Medulla oblongata (tissue), 1 donor: ENCODE measurements around the gene RPS23.
A peak's percentile ranks its signal among the peaks of the same experiment; 100 is the strongest.

Experiments
- DNase-seq: peaks from one replicate; pipeline ENCODE4 v3.0.0-alpha.2; 2015; ENCODE audit errors: extremely low spot score

The RPS23 gene

DNA sequence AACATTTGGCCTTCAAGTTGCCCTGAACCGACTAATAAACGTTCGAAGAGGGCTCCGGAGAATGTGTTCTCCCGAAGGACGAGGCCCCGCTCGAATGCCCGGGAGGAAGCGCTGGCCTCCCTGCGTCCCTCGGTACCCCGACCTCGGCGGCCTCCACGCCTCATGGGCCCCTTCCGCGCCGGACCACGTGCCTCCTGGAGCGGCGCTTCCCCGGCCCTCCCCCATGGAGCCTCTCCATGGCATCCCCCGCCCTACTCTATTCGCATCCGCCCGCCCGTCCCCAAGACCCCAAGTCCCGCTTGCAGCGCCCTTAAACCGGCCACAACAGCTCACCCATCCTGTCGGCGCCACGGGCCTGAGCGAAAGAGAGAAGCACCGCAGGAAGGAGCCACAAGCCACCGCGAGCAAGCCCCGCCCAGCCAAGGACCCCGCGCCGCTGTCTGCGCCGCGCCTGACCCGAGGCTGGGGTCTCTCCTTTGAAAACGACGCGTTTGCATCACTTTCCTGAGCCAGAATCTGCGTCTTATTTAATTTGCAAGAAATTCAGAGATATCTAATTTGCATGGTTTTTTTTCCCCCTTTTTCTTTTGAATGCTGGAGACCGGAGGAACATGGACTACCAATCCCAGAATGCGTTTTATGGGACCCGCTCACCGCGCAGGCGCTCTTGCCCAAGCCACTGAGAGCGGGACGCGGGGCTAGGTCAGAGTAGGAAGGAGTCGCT is at the start of gene RPS23:
TSS of gene RPS23 (minus strand) at position 368 of the 724 bp plus-strand sequence. CDS start at position 337, 31 bp downstream.
- DNase-seq, result peak; percentile 97

DNA sequence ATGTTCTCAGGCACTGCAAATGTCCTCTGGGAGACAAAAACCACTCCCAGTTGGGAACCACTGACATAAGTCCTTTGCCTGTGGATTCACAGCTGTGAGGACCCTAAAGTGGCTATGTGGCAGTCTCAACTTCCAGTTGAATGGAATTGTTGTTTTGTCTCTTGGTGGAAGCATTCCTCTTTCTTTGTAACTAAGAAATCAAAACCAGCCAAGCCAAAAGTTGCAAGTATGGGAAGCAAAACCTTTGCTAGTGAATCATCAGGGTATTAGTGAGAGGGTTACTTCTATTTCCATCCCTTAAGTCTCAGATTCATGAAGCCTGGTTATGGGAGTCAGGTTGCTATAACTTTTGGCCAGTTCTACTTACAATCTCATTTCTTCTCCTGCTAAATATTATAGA is 49.8 kb upstream of the RPS23 start:
- DNase-seq, result no peak

DNA sequence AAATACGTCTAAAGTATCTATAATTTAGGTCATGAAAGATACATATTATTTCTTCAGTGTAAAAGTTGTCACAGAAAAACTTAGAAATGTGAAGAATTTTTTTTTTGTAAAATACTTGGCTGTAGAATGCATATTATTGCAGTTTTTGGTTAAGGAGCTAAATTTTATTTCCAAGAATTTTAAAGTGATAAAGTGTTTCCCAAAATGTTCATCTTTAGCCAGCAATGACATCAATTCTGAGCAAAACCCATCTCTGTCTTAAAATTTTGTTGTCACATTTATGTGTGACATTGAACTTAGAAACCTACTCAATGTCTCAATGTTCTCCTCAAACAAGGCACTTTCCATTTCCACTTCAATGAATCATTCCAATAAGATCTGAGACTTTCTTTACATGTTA is 47.8 kb upstream of the RPS23 start:
- DNase-seq, result no peak

DNA sequence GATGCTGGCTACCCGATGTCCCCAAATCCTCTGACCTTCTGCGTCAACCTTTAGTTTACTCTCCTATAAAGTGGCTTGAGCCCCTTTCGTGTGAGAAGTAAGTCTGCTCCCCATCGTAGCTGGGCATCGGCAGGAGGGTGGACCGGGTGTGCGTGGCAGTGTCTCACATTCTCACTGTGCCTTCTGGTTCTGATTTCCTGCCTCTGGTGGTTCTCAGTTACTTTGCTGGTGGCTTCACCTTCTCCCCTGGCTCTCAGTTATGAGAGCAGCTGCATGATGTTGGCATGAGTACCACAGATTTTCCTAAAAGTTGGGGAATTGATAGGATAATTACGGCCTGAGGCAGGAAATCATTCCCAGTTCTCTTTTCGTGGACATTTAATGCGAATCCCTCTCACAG is 47.0 kb upstream of the RPS23 start:
- no peak for DNase-seq

DNA sequence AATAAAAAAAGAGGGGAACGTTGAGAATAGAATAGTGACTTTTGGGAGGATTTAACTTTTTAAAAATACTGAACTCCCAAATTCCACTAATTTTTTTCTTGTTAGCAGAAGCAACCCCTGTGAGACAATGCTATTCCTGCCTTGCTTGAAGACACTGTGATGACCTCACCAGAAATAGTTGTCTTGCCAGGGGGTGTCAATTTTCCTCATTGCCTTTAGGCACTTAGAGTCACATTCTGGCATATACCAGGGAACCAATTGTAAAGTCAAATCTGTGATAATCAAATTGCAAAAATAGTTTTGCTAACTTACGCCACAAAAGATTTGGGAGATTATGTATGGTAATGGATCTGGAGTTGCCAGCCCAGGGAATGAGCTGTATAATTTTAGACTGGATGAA is 42.8 kb upstream of the RPS23 start:
- DNase-seq, result no peak

DNA sequence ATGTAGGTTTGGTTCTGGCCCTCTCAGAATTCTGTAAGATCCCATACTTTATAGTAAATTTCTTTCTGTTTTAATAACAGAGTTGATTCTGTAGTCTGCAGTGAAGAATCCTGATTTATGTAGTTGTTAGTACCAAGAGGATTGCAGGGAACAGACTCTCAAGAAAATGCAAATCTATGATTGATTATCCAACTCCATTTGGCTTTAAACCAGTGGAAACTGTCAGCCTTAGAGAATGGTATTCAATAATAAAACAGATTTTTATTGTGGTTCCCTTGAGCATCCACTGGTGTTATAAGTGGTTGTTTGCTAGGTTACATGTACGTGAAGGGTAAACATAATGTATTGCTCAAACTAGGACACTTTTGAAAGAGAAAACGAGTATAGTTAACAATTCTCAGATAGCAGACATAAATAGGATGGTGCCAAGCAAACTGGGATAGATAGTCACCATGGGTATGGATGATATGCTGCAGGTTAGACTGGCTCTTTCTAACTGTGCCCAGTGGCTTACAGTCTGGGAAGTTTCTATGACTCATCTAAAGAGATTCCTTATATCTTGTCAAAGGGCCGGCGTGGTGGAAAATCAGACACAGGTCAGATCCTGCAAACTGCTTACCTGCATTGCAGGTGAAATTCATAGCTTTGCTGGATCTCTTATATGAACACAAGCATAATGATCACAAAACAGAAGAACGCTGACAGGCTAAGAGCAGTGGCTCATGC is 41.7 kb upstream of the RPS23 start:
- DNase-seq, result no peak

DNA sequence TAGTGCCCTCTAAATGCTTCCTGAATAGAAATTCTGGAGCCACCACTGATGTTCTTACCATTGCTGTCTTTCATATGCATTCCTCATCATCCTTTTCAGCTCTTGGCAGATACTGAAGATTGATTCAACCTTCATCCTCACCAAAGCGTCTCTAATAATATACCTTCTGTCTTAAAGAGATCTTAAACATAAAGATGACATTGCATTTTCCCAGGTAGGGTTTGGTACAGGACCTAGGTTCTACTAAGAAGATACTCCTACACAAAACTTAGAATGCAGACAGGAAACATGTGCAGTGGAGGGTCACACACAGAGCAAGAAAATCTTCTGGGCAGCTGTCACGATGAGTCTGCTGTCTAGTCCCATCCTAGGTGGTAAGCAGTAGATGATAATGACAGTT is 41.0 kb upstream of the RPS23 start:
- DNase-seq, result no peak

DNA sequence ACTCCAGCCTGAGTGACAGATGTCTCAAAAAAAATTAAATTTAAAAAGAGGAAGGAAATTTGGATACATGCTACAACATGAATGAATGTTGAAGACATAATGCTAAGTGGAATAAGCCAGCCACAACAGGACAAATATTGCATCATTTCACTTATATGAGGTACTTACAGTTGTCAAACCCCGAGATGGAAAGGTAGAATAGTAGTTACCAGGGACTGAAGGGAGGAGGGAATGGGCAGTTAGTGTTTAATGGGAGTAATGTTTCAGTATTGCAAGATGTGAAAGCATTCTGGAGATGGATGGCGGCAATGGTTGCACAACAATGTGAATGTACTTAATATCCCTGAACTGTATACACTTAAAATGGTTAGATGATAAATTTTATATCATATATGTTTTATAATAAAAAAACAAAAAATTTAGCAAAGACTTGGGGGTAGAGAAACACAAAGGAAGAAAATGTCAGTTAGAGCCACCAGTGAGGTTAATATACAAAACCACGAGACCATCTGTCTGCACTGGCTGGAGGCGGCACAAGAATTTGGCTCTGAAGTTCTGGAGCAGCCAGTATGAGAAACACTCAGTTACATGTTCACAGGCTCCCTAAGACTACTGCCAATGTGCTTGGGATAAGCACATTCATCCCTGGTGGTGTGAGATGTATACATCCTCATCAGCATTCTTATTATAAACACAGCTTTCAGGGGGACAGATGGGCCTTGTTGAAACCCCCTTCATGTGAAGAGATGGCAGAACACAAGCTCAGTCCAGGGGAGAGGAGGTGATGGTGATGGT is 37.0 kb upstream of the RPS23 start:
- DNase-seq, result no peak

DNA sequence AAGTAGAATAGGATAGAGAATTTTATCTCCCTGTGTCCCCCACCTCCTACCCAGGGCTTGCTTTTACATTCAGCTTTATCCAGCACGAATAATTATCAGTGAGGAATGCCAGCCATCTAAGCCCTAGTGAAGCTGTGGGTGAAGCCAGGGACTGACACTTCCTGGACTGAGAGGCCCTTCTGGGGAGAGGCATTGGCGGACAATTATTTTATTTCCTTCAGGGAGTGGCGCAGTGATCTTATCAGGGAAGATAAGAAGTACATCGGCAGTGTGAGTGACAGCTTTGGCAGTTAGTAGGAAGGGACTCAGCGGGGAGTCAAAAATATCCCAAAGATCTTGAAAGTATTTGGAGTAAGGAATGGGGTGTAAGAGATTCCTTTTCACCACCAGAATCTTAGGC is 34.9 kb upstream of the RPS23 start:
- no peak for DNase-seq

DNA sequence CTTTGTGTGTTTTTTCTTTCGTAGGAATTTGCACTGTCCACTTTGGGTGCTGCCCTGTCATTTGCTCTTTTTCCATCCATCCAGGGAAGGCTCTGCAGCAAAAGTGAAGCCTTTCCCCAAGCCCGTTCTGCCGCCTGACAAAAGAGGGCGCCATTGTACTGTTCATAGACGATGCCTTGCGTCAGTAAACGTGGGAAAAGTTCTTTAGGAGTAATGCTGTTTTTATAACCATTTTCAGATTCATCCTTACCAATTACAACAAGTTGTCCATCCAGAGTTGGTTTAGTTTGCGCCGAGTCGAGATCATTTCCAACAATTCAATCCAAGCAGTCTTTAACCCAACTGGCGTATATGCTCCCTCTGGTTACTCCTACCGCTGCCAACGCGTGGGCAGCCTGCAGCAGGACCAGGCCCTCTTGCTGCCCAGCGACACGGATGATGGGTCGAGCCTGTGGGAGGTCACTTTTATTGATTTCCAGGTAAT is 34.3 kb upstream of the RPS23 start:
- peak; percentile 85 for DNase-seq

DNA sequence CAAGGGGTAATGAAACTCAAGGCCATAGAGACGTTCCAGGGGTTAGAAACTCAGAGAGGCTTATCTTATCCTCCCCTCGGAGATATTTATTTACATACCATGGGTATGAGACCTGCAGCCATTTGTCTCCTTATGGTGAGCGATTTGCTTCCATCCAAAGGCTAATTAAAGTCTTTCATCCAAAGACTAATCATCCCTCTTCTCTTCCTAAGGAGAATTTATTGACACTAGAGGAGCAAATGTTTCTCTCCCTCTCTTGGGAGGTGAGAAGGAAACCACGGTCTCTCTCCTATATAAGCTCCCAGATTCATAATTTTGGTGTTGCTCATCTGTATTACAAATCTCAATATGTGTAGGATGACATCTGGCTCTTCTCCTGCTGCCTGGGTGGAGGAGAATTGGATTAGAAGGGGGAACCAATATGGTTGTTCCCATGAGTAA is 31.0 kb upstream of the RPS23 start:
- DNase-seq, result no peak

DNA sequence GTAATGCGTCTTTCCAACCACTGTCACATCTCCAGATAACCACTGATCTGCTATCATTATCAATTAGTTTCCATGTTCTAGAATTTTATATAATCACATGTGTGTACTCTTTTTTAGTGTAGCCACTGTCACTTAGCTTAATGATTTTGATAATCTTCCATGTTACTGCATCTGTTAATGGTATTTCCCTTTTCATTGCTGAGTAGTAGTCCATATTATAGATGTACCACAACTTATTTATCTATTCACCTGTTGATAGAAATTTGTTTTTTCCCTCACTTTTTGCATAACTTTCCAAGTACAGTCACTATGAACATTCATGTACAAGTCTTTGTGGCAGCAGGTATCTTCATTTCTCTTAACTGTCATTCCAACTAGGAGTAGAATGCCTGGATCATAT is 30.3 kb upstream of the RPS23 start:
- no peak for DNase-seq

DNA sequence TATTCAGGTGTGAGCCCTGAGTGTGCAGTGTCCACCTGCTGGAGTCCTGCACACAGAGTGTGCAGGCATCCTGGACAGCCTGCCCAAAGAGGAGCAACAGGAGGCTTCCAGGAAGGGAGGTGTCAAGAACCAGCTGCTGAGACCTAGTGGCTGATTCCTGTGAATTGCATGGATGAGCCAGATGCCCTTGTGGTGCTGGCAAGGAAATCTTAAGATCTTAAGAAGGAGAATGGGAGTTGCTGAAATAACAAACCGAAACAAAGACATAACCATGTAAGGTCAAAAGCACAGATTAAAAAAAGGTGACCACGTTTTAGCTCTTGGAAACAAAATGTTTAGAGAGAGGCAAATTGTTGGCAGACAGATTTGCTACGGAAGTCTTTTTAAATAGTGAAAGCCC is 29.3 kb upstream of the RPS23 start:
- DNase-seq, result no peak

DNA sequence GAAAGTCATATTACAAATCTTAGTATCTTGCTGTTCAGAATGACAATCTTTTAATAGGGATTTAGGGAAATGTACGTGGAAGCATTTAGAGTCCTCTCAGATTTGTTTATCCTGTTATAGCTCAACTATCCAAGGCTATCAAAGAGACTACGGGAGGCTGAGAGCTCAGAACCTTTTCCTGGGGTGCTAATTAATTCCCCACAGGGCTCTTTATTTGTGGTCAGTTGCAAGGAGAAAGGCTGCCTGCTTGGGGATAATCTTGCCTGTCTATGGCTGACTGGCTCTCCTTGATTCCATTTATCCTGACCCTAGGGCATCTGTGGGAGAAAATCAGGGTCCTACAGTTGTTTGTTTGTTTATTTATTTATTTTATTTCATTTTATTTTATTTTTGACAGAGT is 28.0 kb upstream of the RPS23 start:
- no peak for DNase-seq

DNA sequence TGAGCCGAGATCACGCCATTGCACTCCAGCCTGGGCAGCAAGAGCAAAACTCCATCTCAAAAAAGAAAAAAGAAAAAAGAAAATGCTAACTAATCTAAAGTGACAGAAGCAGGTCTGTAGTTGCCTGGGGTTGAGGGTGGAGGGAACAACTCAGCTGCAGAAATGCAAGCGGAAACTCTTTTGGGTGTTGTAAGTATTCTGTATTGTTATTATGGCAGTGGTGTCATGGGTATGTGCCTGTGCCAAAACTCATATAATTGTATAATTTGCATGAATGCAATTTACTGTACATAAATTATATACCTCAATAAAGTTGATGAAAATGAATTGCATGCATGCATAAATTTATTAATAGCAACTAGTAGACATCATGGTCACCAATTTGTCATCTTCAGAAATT is 23.0 kb upstream of the RPS23 start:
- no peak for DNase-seq

DNA sequence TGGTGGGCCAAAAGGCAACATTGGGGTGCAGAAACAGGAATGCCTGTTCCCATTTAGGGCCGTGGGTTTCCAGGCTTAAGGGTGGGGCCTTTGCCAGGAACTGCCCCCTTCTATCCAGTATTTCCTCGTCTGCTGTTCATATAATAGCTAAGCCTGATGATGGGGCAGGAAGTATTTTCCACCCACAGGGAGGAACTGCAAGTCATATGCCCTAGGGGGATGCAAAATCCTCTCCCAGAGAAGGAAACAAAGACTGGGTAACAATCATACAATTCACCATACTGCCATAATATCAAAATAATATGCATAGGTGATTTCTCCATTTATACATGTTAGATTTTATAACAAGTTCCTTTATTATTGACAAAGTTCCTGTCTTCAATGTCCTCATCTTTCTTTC is 20.5 kb upstream of the RPS23 start:
- DNase-seq, result no peak

DNA sequence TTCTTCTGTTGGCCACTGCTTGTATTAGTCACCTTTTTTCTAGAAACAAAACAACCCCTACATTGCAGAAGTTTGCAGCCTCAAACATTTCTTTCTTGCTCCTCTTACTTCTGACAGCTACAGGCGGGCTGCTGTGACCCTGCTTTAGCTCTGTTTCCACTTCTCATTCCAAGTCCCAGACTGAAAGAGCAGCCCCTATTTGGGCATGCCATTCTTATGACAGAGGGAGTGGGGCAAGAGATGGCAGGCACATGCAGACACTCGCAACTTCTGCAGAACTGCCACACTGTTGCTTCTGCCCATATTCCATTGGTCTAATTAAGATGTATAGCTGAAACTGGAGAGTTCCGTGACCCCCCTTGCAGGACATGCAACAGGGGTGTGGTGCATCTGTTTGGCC is 19.6 kb upstream of the RPS23 start:
- no peak for DNase-seq

DNA sequence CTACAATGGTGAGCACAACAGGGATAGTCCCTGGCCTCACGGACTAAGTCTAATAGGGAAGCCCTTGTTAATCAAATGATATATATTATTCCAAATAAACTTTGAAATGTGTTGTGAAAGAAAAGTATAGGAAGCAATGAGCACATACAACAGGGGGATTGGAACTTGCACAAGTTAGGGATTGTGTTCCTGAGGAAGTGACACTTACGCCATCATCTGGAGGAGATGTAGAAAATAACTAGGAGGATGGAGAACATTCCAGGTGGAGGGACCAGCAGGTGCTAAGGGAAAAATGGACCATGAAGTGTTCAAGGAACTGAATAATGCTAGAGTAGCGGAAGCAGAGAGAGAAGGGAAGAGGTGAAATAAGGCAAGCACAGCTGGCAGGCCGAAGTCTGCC is 18.8 kb upstream of the RPS23 start:
- no peak for DNase-seq

DNA sequence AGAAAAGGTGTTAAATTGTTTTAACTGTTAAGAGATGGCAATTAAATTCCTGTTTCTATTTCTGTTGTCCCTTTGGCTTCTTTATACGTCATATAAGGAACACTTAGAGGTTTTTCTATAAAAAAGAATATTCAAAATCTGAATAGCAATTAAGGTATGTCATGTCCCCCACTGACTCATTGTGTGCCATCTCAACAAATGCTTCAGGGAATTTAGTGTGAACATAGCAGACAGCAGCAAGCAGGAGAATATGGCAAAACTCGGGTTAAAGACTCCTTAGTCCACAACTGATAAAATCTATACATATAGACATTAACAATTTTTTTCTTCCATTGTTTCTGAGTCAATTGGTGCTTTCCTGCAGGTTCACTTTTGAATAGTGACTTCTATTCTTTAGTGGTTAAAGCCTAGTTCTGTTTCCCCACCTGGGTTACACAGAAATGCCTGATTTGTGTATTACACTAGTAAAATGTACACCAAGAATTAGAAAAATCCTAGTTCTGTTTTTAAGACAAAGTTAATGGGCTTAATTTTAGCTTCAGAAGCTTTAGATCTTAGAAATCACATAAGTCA is 17.9 kb upstream of the RPS23 start:
- DNase-seq, result no peak

DNA sequence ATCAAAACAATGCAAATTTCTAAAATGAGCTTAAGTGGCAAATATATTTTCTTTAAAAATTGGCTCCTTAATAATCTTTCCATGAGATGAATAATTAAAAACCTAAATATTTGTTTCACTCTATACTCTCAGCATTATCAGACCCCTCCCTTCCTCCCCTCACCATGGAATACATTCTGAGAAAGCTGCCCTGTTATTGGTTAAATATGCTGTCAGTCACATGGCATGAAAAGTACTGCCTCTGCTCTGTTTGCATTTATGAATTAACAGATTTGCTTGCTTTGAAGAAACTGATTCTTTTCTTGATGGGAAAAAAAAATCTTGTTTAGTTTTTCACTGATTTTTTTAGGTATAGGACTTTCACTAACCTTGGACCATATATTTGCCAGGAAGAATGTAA is 17.0 kb upstream of the RPS23 start:
- DNase-seq, result no peak

DNA sequence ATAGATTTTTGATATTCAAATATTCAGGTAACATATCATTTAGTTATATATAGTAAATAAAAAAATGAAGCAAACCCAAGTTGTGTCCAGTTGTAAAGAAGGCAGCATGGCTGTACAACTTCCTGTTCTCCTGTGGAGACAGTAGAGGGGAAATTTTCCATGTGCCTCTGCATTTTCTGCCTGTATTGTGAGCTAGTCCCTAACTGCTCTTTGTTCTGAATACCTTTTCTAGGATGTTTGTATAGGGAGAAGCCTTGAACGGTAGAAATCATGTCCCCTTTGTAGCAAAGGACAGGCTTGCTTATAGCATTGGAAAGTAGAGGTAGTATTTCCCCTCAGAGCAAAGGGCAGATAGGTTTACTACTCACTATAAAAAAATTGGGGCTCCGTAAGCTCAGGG is 13.3 kb upstream of the RPS23 start:
- DNase-seq, result no peak

DNA sequence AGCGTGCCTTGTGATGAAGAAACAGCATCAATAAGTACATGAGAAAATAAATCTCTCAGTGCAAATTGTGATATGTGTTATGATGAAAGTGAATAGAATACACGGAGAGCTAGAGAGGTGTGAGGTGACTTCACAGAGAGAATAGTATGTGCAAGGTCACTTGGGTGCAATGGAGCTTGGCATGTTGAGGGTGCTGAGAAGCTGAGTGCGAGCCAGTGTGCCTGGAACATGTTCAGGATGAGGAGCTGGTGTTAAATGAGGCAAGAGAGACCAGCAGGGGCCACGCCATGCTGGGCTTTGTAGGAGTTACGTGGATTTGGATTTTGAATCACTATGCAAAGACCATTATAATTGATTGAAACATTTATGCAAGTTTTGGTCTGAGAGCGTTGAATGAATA is 12.8 kb upstream of the RPS23 start:
- DNase-seq, result no peak
